HCT116 (cell line): Measurements from ENCODE around the gene GDF10. TPM values are rescaled to one million over a fixed set of nuclear protein-coding genes. Genes with fewer than 3 reads are reported as not detected.

Experiments used
- ATAC-seq: fragments of 200-7000 bp; cut with Tn5 transposase; 2 replicates; pipeline ENCODE4 v1.9.1; 2020; ENCODE audit warnings: mild to moderate bottlenecking, moderate library complexity
- BruUV-seq: library from RNA; stranded (reverse); fragments of 400-500 nt; replicated peaks from 2 replicates; lab custom pipeline; 2021; lab: Mats Ljungman, UMichigan
- CTCF ChIA-PET: fragments of 300-600 bp; sonication (Branson Sonifier 250); formaldehyde crosslinking; loops from one replicate; lab custom pipeline; 2021; ENCODE audit warnings: antibody characterized with exemption; lab: Charles Lee
- POLR2A ChIA-PET: fragments of 300-600, 350-600 bp; sonication (Branson Sonifier 250); formaldehyde crosslinking; loops from one replicate; lab custom pipeline; 2021; ENCODE audit warnings: antibody characterized with exemption; lab: Charles Lee
- RAD21 ChIA-PET, 2 experiments: fragments of 300-600 bp; sonication (Branson Sonifier 250); formaldehyde crosslinking; loops; one replicate each; lab custom pipeline; 2023; ENCODE audit warnings: low total read pairs in 2 of 2; ENCODE audit not compliant: uncharacterized antibody in 2 of 2, unreplicated experiment in 2 of 2, low non-redundant PET in 1 of 2; lab: Charles Lee
- DNase-seq: peaks from one replicate; pipeline ENCODE4 v3.0.0-alpha.2; 2010; ENCODE audit warnings: low read depth, low spot score
- H2AFZ ChIP-seq: fragments of 200-600 bp; shearing (Covaris generic), sonication (generic); 2 replicates; pipeline ENCODE4 v1.6.1; 2017; ENCODE audit warnings: low read depth, mixed run types, mixed read lengths, antibody characterized with exemption, low read length; ENCODE audit not compliant: poor library complexity, severe bottlenecking
- H3K27ac ChIP-seq: 2 replicates; pipeline ENCODE4 v1.5.1; 2012; ENCODE audit warnings: low read depth, low read length
- H3K27me3 ChIP-seq: fragments of 200-600 bp; sonication (generic); 2 replicates; pipeline ENCODE4 v1.6.1; 2016; ENCODE audit warnings: mixed run types, low read length, mixed read lengths; ENCODE audit not compliant: insufficient read depth
- H3K36me3 ChIP-seq, 2 experiments: fragments of 200-500 bp in 1 of 2; fragments of 200-600 bp in 1 of 2; sonication (Bioruptor generic) in 1 of 2; sonication (generic) in 1 of 2; 2 replicates each; pipeline versions ENCODE4 v1.5.1 to v1.6.1; 2014 to 2016; ENCODE audit warnings: low read length in 2 of 2, inconsistent platforms in 1 of 2, mixed read lengths in 1 of 2, mixed run types in 1 of 2; ENCODE audit not compliant: insufficient read depth in 2 of 2, control insufficient read depth in 1 of 2
- H3K4me1 ChIP-seq, 2 experiments: fragments of 200-600 bp in 1 of 2; sonication (generic) in 1 of 2; 2 replicates each; pipeline versions ENCODE4 v1.5.1 to v1.6.1; 2012 to 2017; ENCODE audit warnings: low read length in 2 of 2, inconsistent platforms in 1 of 2, mild to moderate bottlenecking in 1 of 2, mixed read lengths in 1 of 2, mixed run types in 1 of 2, moderate library complexity in 1 of 2; ENCODE audit not compliant: insufficient read depth in 2 of 2, control insufficient read depth in 1 of 2
- H3K4me2 ChIP-seq: fragments of 200-600 bp; sonication (generic); 2 replicates; pipeline ENCODE4 v1.6.1; 2017; ENCODE audit warnings: mixed run types, low read length, mixed read lengths
- H3K4me3 ChIP-seq, 2 experiments: fragments of 200-600 bp in 1 of 2; sonication (generic) in 1 of 2; replicated peaks in 1 of 2; 2 replicates each; pipeline ENCODE4 v1.5.1; 2011 to 2016; ENCODE audit warnings: low read length in 2 of 2, control low read depth in 1 of 2, low read depth in 1 of 2, mild to moderate bottlenecking in 1 of 2, mixed read lengths in 1 of 2, mixed run types in 1 of 2
- H3K79me2 ChIP-seq: fragments of 200-600 bp; sonication (generic); 2 replicates; pipeline ENCODE4 v1.6.1; 2017; ENCODE audit warnings: mild to moderate bottlenecking, mixed run types, low read length, moderate library complexity, mixed read lengths; ENCODE audit not compliant: insufficient read depth
- H3K9ac ChIP-seq: fragments of 200-600 bp; sonication (generic); 2 replicates; pipeline ENCODE4 v1.6.1; 2016; ENCODE audit warnings: low read length, mixed read lengths
- H3K9me2 ChIP-seq: fragments of 200-600 bp; sonication (generic), shearing (Covaris generic); 2 replicates; pipeline ENCODE4 v1.6.1; 2017; ENCODE audit warnings: mixed run types, mild to moderate bottlenecking, moderate library complexity; ENCODE audit not compliant: insufficient read depth
- H3K9me3 ChIP-seq, 2 experiments: fragments of 200-500 bp in 1 of 2; fragments of 200-600 bp in 1 of 2; sonication (Bioruptor generic) in 1 of 2; sonication (generic) in 1 of 2; 2 replicates each; pipeline ENCODE4 v1.6.1; 2014 to 2017; ENCODE audit warnings: low read length in 2 of 2, mixed read lengths in 2 of 2, inconsistent platforms in 1 of 2, low read depth in 1 of 2, mild to moderate bottlenecking in 1 of 2, mixed run types in 1 of 2, moderate library complexity in 1 of 2; ENCODE audit not compliant: control insufficient read depth in 1 of 2, insufficient read depth in 1 of 2
- H4K20me1 ChIP-seq: fragments of 200-600 bp; sonication (generic), shearing (Covaris generic); 2 replicates; pipeline ENCODE4 v1.6.1; 2017; ENCODE audit warnings: mixed run types, mild to moderate bottlenecking, moderate library complexity; ENCODE audit not compliant: insufficient read depth
- CBX3 ChIP-seq: IDR thresholded peaks from 2 replicates; pipeline ENCODE4 v1.6.1; 2012; ENCODE audit warnings: low read depth
- CTCF ChIP-seq, 3 experiments: fragments of 200-600 bp in 1 of 3; sonication (generic) in 1 of 3; IDR thresholded peaks in 2 of 3; conservative IDR thresholded peaks in 1 of 3; 2 replicates each; pipeline ENCODE4 v1.5.1; 2012 to 2017; ENCODE audit warnings: low read depth in 2 of 3, low read length in 2 of 3, antibody characterized with exemption in 1 of 3, borderline replicate concordance in 1 of 3, control low read depth in 1 of 3, mild to moderate bottlenecking in 1 of 3, mixed read lengths in 1 of 3, mixed run types in 1 of 3, moderate library complexity in 1 of 3; ENCODE audit not compliant: insufficient read depth in 1 of 3
- EGR1 ChIP-seq: IDR thresholded peaks from 2 replicates; pipeline ENCODE4 v1.6.1; 2012; ENCODE audit warnings: low read depth
- ELF1 ChIP-seq: IDR thresholded peaks from 2 replicates; pipeline ENCODE4 v1.6.1; 2012; ENCODE audit warnings: low read depth, borderline replicate concordance
- EZH2 ChIP-seq: fragments of 200-600 bp; sonication (generic); IDR thresholded peaks from 2 replicates; pipeline ENCODE4 v1.6.1; 2017; ENCODE audit warnings: antibody characterized with exemption, mixed run types
- FOSL1 ChIP-seq: IDR thresholded peaks from 2 replicates; pipeline ENCODE4 v1.6.1; 2012; ENCODE audit warnings: low read depth
- JUND ChIP-seq: IDR thresholded peaks from 2 replicates; pipeline ENCODE4 v1.6.1; 2012
- MAX ChIP-seq: IDR thresholded peaks from 2 replicates; pipeline ENCODE4 v1.6.1; 2012
- POLR2A ChIP-seq: IDR thresholded peaks from 2 replicates; pipeline ENCODE4 v1.7.0; 2011; ENCODE audit warnings: borderline replicate concordance; ENCODE audit not compliant: insufficient read depth, insufficient read length; ENCODE audit errors: extremely low read depth
- POLR2AphosphoS5 ChIP-seq: IDR thresholded peaks from 2 replicates; pipeline ENCODE4 v1.6.1; 2011; ENCODE audit warnings: mild to moderate bottlenecking, low read depth, low read length, moderate library complexity
- RAD21 ChIP-seq: IDR thresholded peaks from 2 replicates; pipeline ENCODE4 v1.6.1; 2012; ENCODE audit warnings: low read depth, mild to moderate bottlenecking
- REST ChIP-seq: IDR thresholded peaks from 2 replicates; pipeline ENCODE4 v1.6.1; 2012; ENCODE audit warnings: low read depth
- SIN3A ChIP-seq: IDR thresholded peaks from 2 replicates; pipeline ENCODE4 v1.6.1; 2012; ENCODE audit warnings: low read depth
- SP1 ChIP-seq: IDR thresholded peaks from 2 replicates; pipeline ENCODE4 v1.6.1; 2012; ENCODE audit warnings: low read depth
- ZBTB33 ChIP-seq: IDR thresholded peaks from 2 replicates; pipeline ENCODE4 v1.6.1; 2011; ENCODE audit warnings: mild to moderate bottlenecking, low read length, moderate library complexity; ENCODE audit not compliant: insufficient replicate concordance; ENCODE audit errors: extremely low read depth
- intact Hi-C: fragments of 100-400 bp; cut with micrococcal nuclease; formaldehyde crosslinking; loops from 2 replicates; pipeline ENCODE4 v1.10.0; 2022
- total RNA-seq: library from RNA; stranded (reverse); gene quantifications from one replicate; pipeline ENCODE4 v1.2.1, GENCODE V29; 2021; ENCODE audit not compliant: unreplicated experiment

The GDF10 gene
- total RNA-seq, 1 experiment from 2014 or later, result not detected

GRCh38 chr10:47317251-47317650 lies 17.3 kb downstream of the GDF10 start (continued):
- no peak for TF ChIP-seq CTCF (IDR thresholded peaks at IDR 0.05 in 2 of 3, conservative IDR thresholded peaks at IDR 0.05 in 1 of 3; ENCODE audit: borderline replicate concordance in 1 of 3, insufficient read depth in 1 of 3, low read depth in 2 of 3, low read length in 2 of 3)
- no peak for TF ChIP-seq EZH2
- TF ChIP-seq JUND, result no peak
- no peak for TF ChIP-seq SP1

GRCh38 chr10:47318706-47319105 lies 18.7 kb downstream of the GDF10 start:
- peak; percentile 89 for ATAC-seq
- Histone ChIP-seq H3K4me1 (0 out of 4 replicates have a peak, but pooled peaks cover 0 to 5% of the 10 kb centered on the region in 2 experiments), H3K4me3 (no peak overlapping the region), H3K9me3 (no peaks in the 10 kb centered on the region), H3K9ac (no peak overlapping the region), H3K9me2 (no peaks in the 10 kb centered on the region), H3K27me3 (no peaks in the 10 kb centered on the region), H3K36me3 (no peaks in the 10 kb centered on the region), H3K27ac (no peak overlapping the region), H4K20me1 (no peaks in the 10 kb centered on the region), H2AFZ (peak overlapping the region; percentile 56), H3K79me2 (no peaks in the 10 kb centered on the region), H3K4me2 (no peak overlapping the region)
- intact Hi-C loops, result no loop called here
- ChIA-PET RAD21 (no interaction called here), CTCF (no interaction called here), POLR2A (no interaction called here)
- DNase-seq, result peak; percentile 39
- no TSS peak for BruUV-seq
- TF ChIP-seq CTCF (IDR thresholded peaks at IDR 0.05 in 2 of 3, conservative IDR thresholded peaks at IDR 0.05 in 1 of 3; ENCODE audit: borderline replicate concordance in 1 of 3, insufficient read depth in 1 of 3, low read depth in 2 of 3, low read length in 2 of 3) (no peak), SIN3A (no peak), JUND (no peak), ZBTB33 (no peak), REST (no peak), RAD21 (no peak), ELF1 (peak; percentile 32; the same call in 1 of the 2 replicates), SP1 (peak; percentile 22; the same call in 1 of the 2 replicates), EGR1 (no peak), POLR2A (no peak), POLR2AphosphoS5 (no peak), CBX3 (no peak), MAX (no peak), FOSL1 (no peak)
